ENCODE measurements around the gene HES3.

HES3 gene

DNA sequence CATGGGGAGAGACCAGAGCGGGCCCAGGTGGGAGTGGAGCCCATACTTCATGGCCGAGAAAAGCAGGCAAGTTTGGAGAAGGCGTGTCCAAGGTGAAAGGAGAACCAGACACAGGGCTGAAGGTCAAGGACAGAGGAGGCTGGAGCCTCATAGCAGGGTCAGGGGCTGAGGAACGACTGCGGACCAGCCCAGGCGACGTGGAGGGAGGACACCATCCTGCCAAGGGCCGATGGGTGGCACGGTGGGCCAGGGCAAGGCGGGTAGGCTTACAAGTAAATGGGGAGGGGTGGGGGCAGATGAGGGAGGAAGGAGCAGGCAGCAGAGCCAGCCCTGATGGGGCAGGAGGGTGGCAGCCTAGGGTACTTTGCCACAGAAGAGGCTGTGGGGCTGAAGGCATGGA is 35.1 kb downstream of the HES3 start:
- H4K20me1 ChIP-seq (ENCODE audit: control insufficient read depth, insufficient read depth, low read depth, low read length), result no peaks in the 10 kb centered on the region
- H3K4me1 ChIP-seq (ENCODE audit: control insufficient read depth, low read length), result no peaks in the 10 kb centered on the region

DNA sequence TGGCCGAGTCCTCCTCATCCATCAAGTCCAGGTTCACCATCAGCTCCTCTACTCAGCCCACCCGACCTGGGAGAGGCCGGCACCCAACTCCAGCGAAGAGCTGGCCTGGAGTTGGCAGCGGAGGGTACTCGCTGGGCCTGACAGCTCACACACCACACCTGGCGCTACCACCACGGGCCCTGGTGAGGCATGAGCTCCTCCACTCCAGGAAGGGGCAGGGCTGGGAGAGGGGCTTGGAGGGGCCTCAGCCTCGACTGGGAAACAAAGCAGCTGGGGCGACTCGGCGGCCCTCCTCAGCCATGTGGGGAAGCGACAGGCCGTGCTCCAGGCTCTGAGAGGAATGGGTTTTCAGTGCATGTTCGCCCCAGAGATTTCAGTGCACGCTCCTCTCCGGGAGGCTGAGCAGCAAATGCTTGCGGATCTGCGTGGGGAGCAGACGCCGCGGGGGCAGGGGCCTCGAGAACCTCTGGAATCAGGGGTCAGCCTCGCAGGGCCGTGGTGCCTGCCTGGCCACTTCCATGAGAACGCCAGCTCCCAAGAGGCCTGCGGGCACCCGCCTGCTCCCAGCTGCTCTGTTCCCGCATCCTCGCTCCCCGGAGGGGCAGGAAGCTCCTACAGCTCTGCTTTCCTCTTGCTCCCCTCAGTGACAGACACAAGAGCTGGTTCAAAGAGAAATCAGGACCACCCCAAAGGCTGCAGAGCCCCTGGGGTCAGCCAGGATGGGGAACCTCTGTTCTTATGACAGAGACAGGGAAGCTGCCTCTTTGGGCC is 35.8 kb downstream of the HES3 start:
- no peak overlapping the region for H3K27ac ChIP-seq (ENCODE audit: low read depth, low read length)
- TF ChIP-seq, protein P1, sequence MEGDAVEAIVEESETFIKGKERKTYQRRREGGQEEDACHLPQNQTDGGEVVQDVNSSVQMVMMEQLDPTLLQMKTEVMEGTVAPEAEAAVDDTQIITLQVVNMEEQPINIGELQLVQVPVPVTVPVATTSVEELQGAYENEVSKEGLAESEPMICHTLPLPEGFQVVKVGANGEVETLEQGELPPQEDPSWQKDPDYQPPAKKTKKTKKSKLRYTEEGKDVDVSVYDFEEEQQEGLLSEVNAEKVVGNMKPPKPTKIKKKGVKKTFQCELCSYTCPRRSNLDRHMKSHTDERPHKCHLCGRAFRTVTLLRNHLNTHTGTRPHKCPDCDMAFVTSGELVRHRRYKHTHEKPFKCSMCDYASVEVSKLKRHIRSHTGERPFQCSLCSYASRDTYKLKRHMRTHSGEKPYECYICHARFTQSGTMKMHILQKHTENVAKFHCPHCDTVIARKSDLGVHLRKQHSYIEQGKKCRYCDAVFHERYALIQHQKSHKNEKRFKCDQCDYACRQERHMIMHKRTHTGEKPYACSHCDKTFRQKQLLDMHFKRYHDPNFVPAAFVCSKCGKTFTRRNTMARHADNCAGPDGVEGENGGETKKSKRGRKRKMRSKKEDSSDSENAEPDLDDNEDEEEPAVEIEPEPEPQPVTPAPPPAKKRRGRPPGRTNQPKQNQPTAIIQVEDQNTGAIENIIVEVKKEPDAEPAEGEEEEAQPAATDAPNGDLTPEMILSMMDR (IDR thresholded peaks at IDR 0.05; ENCODE audit: low read depth, low read length, poor library complexity, severe bottlenecking), result no peak
- TF ChIP-seq EZH2phosphoT487 (IDR thresholded peaks at IDR 0.05; ENCODE audit: borderline replicate concordance, low read length), result no peak
- no peaks in the 10 kb centered on the region for H3K4me1 ChIP-seq (ENCODE audit: control insufficient read depth, low read length)
- H3K27me3 ChIP-seq (ENCODE audit: control insufficient read depth, low read length), result no peaks in the 10 kb centered on the region
- no peaks in the 10 kb centered on the region for H3K9me2 ChIP-seq (replicated peaks; ENCODE audit: control insufficient read depth, low read length)
- H3K9me3 ChIP-seq (ENCODE audit: control insufficient read depth, insufficient read depth, low read length), result no peaks in the 10 kb centered on the region
- H3K36me3 ChIP-seq (ENCODE audit: control insufficient read depth, low read length), result no peaks in the 10 kb centered on the region
- H3K79me2 ChIP-seq (ENCODE audit: control insufficient read depth, low read length), result no peaks in the 10 kb centered on the region
- no peak overlapping the region for H3K4me3 ChIP-seq (ENCODE audit: low read length)
- no peaks in the 10 kb centered on the region for H3F3A ChIP-seq (ENCODE audit: control insufficient read depth, insufficient read depth)
- H3K4me2 ChIP-seq (ENCODE audit: low read length), result no peak overlapping the region
- H4K20me1 ChIP-seq (ENCODE audit: control insufficient read depth, insufficient read depth, low read depth, low read length), result no peaks in the 10 kb centered on the region

More for the DNA sequence above, 35.1 kb downstream of the HES3 start:
- H3K4me2 ChIP-seq (ENCODE audit: low read length), result no peak overlapping the region
- H3K4me3 ChIP-seq (ENCODE audit: low read length), result no peak overlapping the region
- no peaks in the 10 kb centered on the region for H3F3A ChIP-seq (ENCODE audit: control insufficient read depth, insufficient read depth)
- H3K27ac ChIP-seq (ENCODE audit: low read depth, low read length), result no peak overlapping the region
- no peaks in the 10 kb centered on the region for H3K27me3 ChIP-seq (ENCODE audit: control insufficient read depth, low read length)
- H3K9me2 ChIP-seq (replicated peaks; ENCODE audit: control insufficient read depth, low read length), result no peaks in the 10 kb centered on the region
- no peaks in the 10 kb centered on the region for H3K79me2 ChIP-seq (ENCODE audit: control insufficient read depth, low read length)
- no peaks in the 10 kb centered on the region for H3K36me3 ChIP-seq (ENCODE audit: control insufficient read depth, low read length)
- no peak for TF ChIP-seq EZH2phosphoT487 (IDR thresholded peaks at IDR 0.05; ENCODE audit: borderline replicate concordance, low read length)
- TF ChIP-seq, protein P1 (IDR thresholded peaks at IDR 0.05; ENCODE audit: low read depth, low read length, poor library complexity, severe bottlenecking), result no peak
- no peaks in the 10 kb centered on the region for H3K9me3 ChIP-seq (ENCODE audit: control insufficient read depth, insufficient read depth, low read length)

DNA sequence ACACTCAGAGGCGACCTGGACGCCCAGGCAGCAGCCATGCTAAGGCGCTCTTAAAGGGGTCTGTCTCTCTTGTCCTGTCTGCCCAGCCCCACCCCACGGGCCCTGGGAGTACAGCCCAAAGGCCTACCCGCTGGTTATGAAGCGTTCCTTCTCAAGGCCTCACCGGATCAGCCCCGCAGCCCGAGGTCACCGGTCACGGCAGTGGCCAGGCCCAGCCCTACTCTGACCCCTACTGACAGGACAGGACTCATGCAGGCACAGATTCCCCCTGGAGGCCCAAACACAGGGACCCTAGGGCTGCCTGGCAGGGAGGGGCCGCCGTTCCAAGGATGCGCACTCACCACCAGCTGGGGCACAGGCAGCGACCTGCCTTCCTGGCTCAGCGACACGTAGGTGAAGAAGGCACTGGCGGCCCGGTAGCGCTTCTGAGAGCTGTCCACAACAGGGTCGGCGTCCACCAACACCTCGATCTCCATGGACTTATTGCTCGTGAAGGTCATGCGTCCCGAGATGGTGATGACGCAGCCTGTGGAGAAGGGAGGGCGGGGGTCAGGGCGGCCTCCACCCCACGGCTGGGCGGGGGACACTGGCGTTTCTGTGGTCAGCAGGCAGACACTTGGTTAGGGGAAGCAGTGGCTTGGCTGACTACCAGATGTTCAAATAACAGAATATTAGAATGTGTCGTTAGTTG is 36.9 kb downstream of the HES3 start:
- Histone ChIP-seq H3K9me3 (ENCODE audit: control insufficient read depth, insufficient read depth, low read length) (no peaks in the 10 kb centered on the region), H3K79me2 (ENCODE audit: control insufficient read depth, low read length) (no peaks in the 10 kb centered on the region), H3K27me3 (ENCODE audit: control insufficient read depth, low read length) (no peaks in the 10 kb centered on the region), H3F3A (ENCODE audit: control insufficient read depth, insufficient read depth) (no peaks in the 10 kb centered on the region), H3K36me3 (ENCODE audit: control insufficient read depth, low read length) (no peaks in the 10 kb centered on the region), H3K4me3 (ENCODE audit: low read length) (no peak overlapping the region), H3K4me2 (ENCODE audit: low read length) (no peak overlapping the region), H3K9me2 (replicated peaks; ENCODE audit: control insufficient read depth, low read length) (no peaks in the 10 kb centered on the region), H3K4me1 (ENCODE audit: control insufficient read depth, low read length) (no peaks in the 10 kb centered on the region), H4K20me1 (ENCODE audit: control insufficient read depth, insufficient read depth, low read depth, low read length) (no peaks in the 10 kb centered on the region), H3K27ac (ENCODE audit: low read depth, low read length) (no peak overlapping the region)
- TF ChIP-seq, protein P1 (IDR thresholded peaks at IDR 0.05; ENCODE audit: low read depth, low read length, poor library complexity, severe bottlenecking), result no peak
- no peak for TF ChIP-seq EZH2phosphoT487 (IDR thresholded peaks at IDR 0.05; ENCODE audit: borderline replicate concordance, low read length)

Data from DOHH2 (cell line).